A549 (cell line): ENCODE results near the gene RAB11FIP5. TPM values are rescaled to one million over a fixed set of nuclear protein-coding genes. Genes with fewer than 3 reads are reported as not detected.

ENCODE experiments used
- ATAC-seq, 2 experiments: fragments of 200-7000 bp in 1 of 2; fragments of >200 bp in 1 of 2; cut with Nextera tagmentation in 1 of 2; cut with Tn5 transposase in 1 of 2; 3 replicates each; pipeline versions ENCODE4 v1.8.0 to v1.9.1; 2018 to 2020; ENCODE audit warnings: mild to moderate bottlenecking in 1 of 2, moderate library complexity in 1 of 2
- CTCF ChIA-PET: fragments of 300-600 bp; sonication (Branson Sonifier 250); formaldehyde crosslinking; extraction: SDS; loops from one replicate; lab custom pipeline; 2021; ENCODE audit warnings: antibody characterized with exemption, inconsistent platforms; lab: Yijun Ruan, JAX
- POLR2A ChIA-PET: fragments of 350-600 bp; formaldehyde crosslinking; extraction: SDS; loops from one replicate; lab custom pipeline; 2021; ENCODE audit warnings: antibody characterized with exemption, inconsistent platforms; lab: Yijun Ruan, JAX
- DNase-seq, 2 experiments: peaks; one replicate each; pipeline versions ENCODE4 v3.0.0 to v3.0.0-alpha.2; 2011 to 2016; ENCODE audit warnings: low read depth in 1 of 2, low spot score in 1 of 2
- FAIRE-seq: peaks from 2 replicates; lab custom pipeline; 2011; peaks lifted over from hg19 to GRCh38; lab: Jason Lieb, UNC
- H3K27ac ChIP-seq, 2 experiments: fragments of >200 bp; sonication (Bioruptor Twin); formaldehyde crosslinking; 3 replicates each; pipeline ENCODE4 v1.5.1; 2016 to 2017
- H3K4me1 ChIP-seq: fragments of >200 bp; sonication (Bioruptor Twin); formaldehyde crosslinking; 3 replicates; pipeline ENCODE4 v1.6.1; 2016
- H3K4me2 ChIP-seq: fragments of >200 bp; sonication (Bioruptor Twin); formaldehyde crosslinking; 3 replicates; pipeline ENCODE4 v1.6.1; 2016
- H3K4me3 ChIP-seq: fragments of >200 bp; sonication (Bioruptor Twin); formaldehyde crosslinking; 3 replicates; pipeline ENCODE4 v1.5.1; 2016
- H3K9me3 ChIP-seq: fragments of >200 bp; sonication (Bioruptor Twin); formaldehyde crosslinking; 3 replicates; pipeline ENCODE4 v1.6.1; 2016
- CBX2 ChIP-seq: fragments of 200-600 bp; sonication (generic); IDR thresholded peaks from 2 replicates; pipeline ENCODE4 v1.6.1; 2016; ENCODE audit warnings: low read depth, mild to moderate bottlenecking, borderline replicate concordance
- CHD2 ChIP-seq: fragments of 150-350 bp; IDR thresholded peaks from 2 replicates; pipeline ENCODE4 v1.6.1; 2014; ENCODE audit warnings: low read length; ENCODE audit not compliant: partially characterized antibody
- CHD4 ChIP-seq: fragments of 200-600 bp; sonication (generic); IDR thresholded peaks from 2 replicates; pipeline ENCODE4 v1.6.1; 2016; ENCODE audit warnings: antibody characterized with exemption, mild to moderate bottlenecking, borderline replicate concordance
- CTCF ChIP-seq: fragments of >200 bp; sonication (Bioruptor Twin); formaldehyde crosslinking; IDR thresholded peaks from 3 replicates; pipeline ENCODE4 v1.5.1; 2016
- EHMT2 ChIP-seq: fragments of 200-600 bp; sonication (generic); IDR thresholded peaks from 2 replicates; pipeline ENCODE4 v1.6.1; 2016; ENCODE audit warnings: antibody characterized with exemption, low read depth, mild to moderate bottlenecking, moderate library complexity
- ESRRA ChIP-seq: fragments of 150-350 bp; IDR thresholded peaks from 2 replicates; pipeline ENCODE4 v1.6.1; 2014; ENCODE audit warnings: mild to moderate bottlenecking, low read length, borderline replicate concordance
- FOSB ChIP-seq: fragments of 250-450 bp; sonication (Bioruptor Pico); IDR thresholded peaks from 2 replicates; pipeline ENCODE4 v1.5.0; 2020; ENCODE audit warnings: mild to moderate bottlenecking, moderate library complexity
- FOXS1 ChIP-seq: fragments of 250-450 bp; sonication (Bioruptor Pico); IDR thresholded peaks from 2 replicates; pipeline ENCODE4 v1.5.0; 2020; ENCODE audit warnings: mild to moderate bottlenecking, moderate library complexity
- HDAC2 ChIP-seq: fragments of 200-600 bp; sonication (generic); IDR thresholded peaks from 2 replicates; pipeline ENCODE4 v1.6.1; 2016
- HOXA7 ChIP-seq: fragments of 250-450 bp; sonication (Bioruptor Pico); IDR thresholded peaks from 2 replicates; pipeline ENCODE4 v1.5.0; 2020; ENCODE audit warnings: mild to moderate bottlenecking, moderate library complexity
- HOXB5 ChIP-seq: fragments of 250-450 bp; sonication (Bioruptor Pico); IDR thresholded peaks from 2 replicates; pipeline ENCODE4 v1.5.0; 2020; ENCODE audit warnings: mild to moderate bottlenecking, moderate library complexity
- KDM1A ChIP-seq: fragments of 200-600 bp; sonication (generic); IDR thresholded peaks from 2 replicates; pipeline ENCODE4 v1.6.1; 2016; ENCODE audit warnings: low read depth, mild to moderate bottlenecking
- MAX ChIP-seq: IDR thresholded peaks from 2 replicates; pipeline ENCODE4 v1.6.1; 2012
- MYC ChIP-seq: IDR thresholded peaks from 2 replicates; pipeline ENCODE4 v1.6.1; 2012; ENCODE audit warnings: mild to moderate bottlenecking, inconsistent platforms, low read length, improper control_type of control experiment, borderline replicate concordance
- PHF8 ChIP-seq: fragments of 200-600 bp; sonication (generic); IDR thresholded peaks from 2 replicates; pipeline ENCODE4 v1.6.1; 2016; ENCODE audit warnings: low read depth, mild to moderate bottlenecking, antibody characterized with exemption, moderate library complexity, borderline replicate concordance
- RAD21 ChIP-seq, 2 experiments: fragments of >200 bp in 1 of 2; sonication (Bioruptor Twin) in 1 of 2; formaldehyde crosslinking in 1 of 2; IDR thresholded peaks in 1 of 2; conservative IDR thresholded peaks in 1 of 2; 2 replicates in 1 of 2; 3 replicates in 1 of 2; pipeline ENCODE4 v1.6.1; 2012 to 2018; ENCODE audit warnings: inconsistent platforms in 1 of 2
- RCOR1 ChIP-seq: fragments of 150-350 bp; IDR thresholded peaks from 2 replicates; pipeline ENCODE4 v1.6.1; 2014; ENCODE audit warnings: antibody characterized with exemption, low read length, low read depth
- RFX5 ChIP-seq: fragments of 450-650 bp; IDR thresholded peaks from 2 replicates; pipeline ENCODE4 v1.7.1; 2014; ENCODE audit warnings: antibody characterized with exemption, mild to moderate bottlenecking, moderate library complexity
- RNF2 ChIP-seq: fragments of 200-600 bp; sonication (generic); IDR thresholded peaks from 2 replicates; pipeline ENCODE4 v1.6.1; 2016; ENCODE audit warnings: low read depth, mild to moderate bottlenecking, antibody characterized with exemption, moderate library complexity, borderline replicate concordance
- SREBF2 ChIP-seq: fragments of 450-650 bp; IDR thresholded peaks from 2 replicates; pipeline ENCODE4 v1.6.1; 2014; ENCODE audit warnings: mild to moderate bottlenecking, moderate library complexity
- USF2 ChIP-seq: fragments of 450-650 bp; IDR thresholded peaks from 2 replicates; pipeline ENCODE4 v1.6.1; 2014; ENCODE audit warnings: antibody characterized with exemption
- ZC3H11A ChIP-seq: fragments of 450-650 bp; IDR thresholded peaks from 2 replicates; pipeline ENCODE4 v1.6.1; 2014; ENCODE audit warnings: antibody characterized with exemption, mild to moderate bottlenecking
- WGBS: methylation state at CpG from one replicate; pipeline ENCODE4 v1.1.6; 2017; ENCODE audit errors: missing lambda C conversion rate; 5-methylcytosine and 5-hydroxymethylcytosine counted together
- polyA plus RNA-seq, 4 experiments: library from polyadenylated mRNA; depleted of rRNA in 3 of 4; stranded (reverse); fragments of >200 nt; fragmentation: RNase III in 1 of 4; extraction: RNeasy Plus Mini Kit Qiagen cat#74134 plus additional on column Dnase treatment in 1 of 4; gene quantifications; 2 replicates in 3 of 4; 3 replicates in 1 of 4; pipeline ENCODE4 v1.2.3, GENCODE V29; 2011 to 2017

RAB11FIP5 gene
- polyA plus RNA-seq, 2 of the 4 experiments (the other 2 are of a cell fraction) = 21.6 to 21.8 TPM

GRCh38 chr2:73080321-73081131 lies 32.2 kb downstream of the RAB11FIP5 start:
- ATAC-seq = no peak
- no peak for TF ChIP-seq RNF2
- no peak for TF ChIP-seq ESRRA
- no peak for TF ChIP-seq CHD2
- TF ChIP-seq FOSB (CRISPR knock-in tag) = no peak
- TF ChIP-seq, all 56 proteins: peak for 0
- Histone ChIP-seq H3K4me3 (no peak overlapping the region), H3K27ac (no peak overlapping the region), H3K4me1 (no peaks in the 10 kb centered on the region), H3K4me2 (no peak overlapping the region), H3K9me3 (no peaks in the 10 kb centered on the region)
- ChIA-PET POLR2A (interaction anchor here (1.5 kb wide), 1 partner anchor 9 kb away, joined by 3 read pairs; the partner anchor contains the start of gene SFXN5), CTCF (interaction anchor here (0.9 to 18.7 kb wide), 7 partner anchors 17 to 187 kb away, joined by 3 to 500 read pairs (median 22); partner anchors contain the start of gene RAB11FIP5)
- DNase-seq (no peak), FAIRE-seq (no peak)
- WGBS = 89% methylated on average over 31 of the region's 31 CpGs

- ChIA-PET CTCF (interaction anchor here (1.0 to 18.7 kb wide), 7 partner anchors 15 to 186 kb away, joined by 4 to 500 read pairs (median 22); partner anchors contain the start of gene RAB11FIP5), POLR2A (interaction anchor here (1.5 kb wide), 1 partner anchor 8 kb away, joined by 3 read pairs; the partner anchor contains the start of gene SFXN5)
- Histone ChIP-seq H3K4me2 (no peak overlapping the region), H3K9me3 (no peaks in the 10 kb centered on the region), H3K4me3 (no peak overlapping the region), H3K27ac (no peak overlapping the region), H3K4me1 (no peaks in the 10 kb centered on the region)
- DNase-seq = no peak
- no peak for FAIRE-seq
- 89% methylated on average over 9 of the region's 9 CpGs for WGBS
- ATAC-seq = no peak
- no peak for TF ChIP-seq SREBF2
- no peak for TF ChIP-seq KDM1A
- TF ChIP-seq FOXS1 (CRISPR knock-in tag) = no peak
- no peak for TF ChIP-seq RFX5
- TF ChIP-seq CBX2 = no peak
- TF ChIP-seq RAD21 (conservative IDR thresholded peaks at IDR 0.05 in 1 of 2, IDR thresholded peaks at IDR 0.05 in 1 of 2) = no peak
- no peak for TF ChIP-seq HOXB5 (CRISPR knock-in tag)
- TF ChIP-seq MAX = no peak
- TF ChIP-seq HOXA7 = no peak
- no peak for TF ChIP-seq RCOR1
- TF ChIP-seq EHMT2 = no peak
- TF ChIP-seq RNF2 = no peak
- no peak for TF ChIP-seq PHF8
- no peak for TF ChIP-seq CHD4
- TF ChIP-seq HDAC2 = no peak
- no peak for TF ChIP-seq USF2
- no peak for TF ChIP-seq CTCF
- TF ChIP-seq MYC = no peak
- no peak for TF ChIP-seq ZC3H11A
- TF ChIP-seq, all 56 proteins: peak for 0
These were observed 33.1 kb downstream of the RAB11FIP5 start for GRCh38 chr2:73079636-73080035.
